ENCODE measurements around the gene P2RY13.

Gene P2RY13

DNA sequence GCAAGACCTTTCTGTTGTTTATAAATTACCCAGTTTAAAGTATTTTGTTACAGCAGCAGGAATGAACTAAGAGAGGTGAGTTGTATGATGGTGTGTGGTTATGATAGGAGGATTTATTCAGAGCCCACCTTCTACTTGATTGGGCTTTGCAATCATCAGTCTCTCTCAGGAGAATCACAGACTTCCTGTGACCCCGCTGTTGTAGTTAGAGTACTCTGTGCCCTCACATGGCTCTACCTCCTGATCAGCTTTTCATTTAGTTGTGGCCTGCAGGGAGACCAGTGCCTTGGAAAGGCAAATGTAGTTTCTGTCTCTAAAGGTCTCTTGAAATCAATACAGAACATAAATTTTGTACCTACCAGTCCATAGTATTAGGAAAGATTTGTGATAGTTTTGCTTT is 43.4 kb downstream of the P2RY13 start:
- Mint-ChIP-seq H3K4me3 (no peak overlapping the region), H3K9me3 (no peaks in the 10 kb centered on the region), H3K27me3 (no peaks in the 10 kb centered on the region), H3K4me1 (peaks cover 5% of the 10 kb centered on the region), H3K27ac (no peak overlapping the region), H3K36me3 (no peaks in the 10 kb centered on the region)

DNA sequence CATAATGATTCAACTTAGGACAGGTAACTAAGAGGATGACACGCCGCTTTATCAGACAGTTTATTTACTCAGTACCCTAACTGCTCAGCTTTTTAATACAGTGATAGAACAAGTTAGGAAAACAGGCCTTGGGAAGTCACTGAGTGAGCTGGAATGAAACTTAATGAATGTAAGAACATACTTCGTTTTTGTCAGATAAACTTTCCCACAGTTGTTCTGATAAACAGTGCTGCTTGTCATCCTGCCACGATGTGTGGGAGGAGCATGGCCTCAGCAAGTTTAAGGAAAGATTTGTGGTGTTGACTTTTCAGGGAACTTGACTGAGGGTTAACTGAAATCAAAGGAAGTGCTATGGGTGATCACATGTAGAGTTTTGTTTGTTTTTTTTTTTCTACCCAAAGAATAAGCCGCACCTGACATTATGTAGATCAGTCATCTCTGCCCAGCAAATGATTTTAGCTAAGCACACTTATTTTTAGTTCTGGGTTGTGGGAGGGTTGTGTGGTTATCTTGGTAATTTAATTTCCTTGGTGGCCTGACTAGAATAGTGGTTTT is 45.4 kb downstream of the P2RY13 start:
- Mint-ChIP-seq H3K9me3 (no peaks in the 10 kb centered on the region), H3K36me3 (no peaks in the 10 kb centered on the region), H3K4me3 (no peak overlapping the region), H3K27me3 (no peaks in the 10 kb centered on the region), H3K4me1 (peaks cover 5% of the 10 kb centered on the region), H3K27ac (no peak overlapping the region)

DNA sequence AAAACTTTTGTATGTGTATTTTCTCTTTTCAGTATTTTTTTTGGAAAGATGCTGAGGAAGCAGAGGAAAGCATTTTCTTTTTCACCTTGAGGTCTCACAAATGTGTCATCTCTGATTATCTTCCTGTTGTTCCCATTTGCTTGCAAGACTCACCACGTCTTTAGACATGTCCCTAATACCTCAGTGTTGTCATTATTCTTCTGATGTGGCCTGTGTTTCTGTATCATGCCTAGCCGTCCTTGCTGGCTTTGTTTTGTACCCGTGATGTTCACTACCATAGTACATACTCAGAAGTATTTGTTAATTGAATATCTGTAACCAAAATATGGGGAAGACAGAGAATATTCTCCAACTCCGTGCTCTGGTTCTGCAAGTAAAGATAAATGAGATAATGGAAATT is 46.0 kb downstream of the P2RY13 start:
- no peak overlapping the region for H3K4me3 Mint-ChIP-seq
- no peaks in the 10 kb centered on the region for H3K36me3 Mint-ChIP-seq
- no peaks in the 10 kb centered on the region for H3K27me3 Mint-ChIP-seq
- no peak overlapping the region for H3K27ac Mint-ChIP-seq
- peaks cover 10% of the 10 kb centered on the region for H3K4me1 Mint-ChIP-seq
- H3K9me3 Mint-ChIP-seq = no peaks in the 10 kb centered on the region

DNA sequence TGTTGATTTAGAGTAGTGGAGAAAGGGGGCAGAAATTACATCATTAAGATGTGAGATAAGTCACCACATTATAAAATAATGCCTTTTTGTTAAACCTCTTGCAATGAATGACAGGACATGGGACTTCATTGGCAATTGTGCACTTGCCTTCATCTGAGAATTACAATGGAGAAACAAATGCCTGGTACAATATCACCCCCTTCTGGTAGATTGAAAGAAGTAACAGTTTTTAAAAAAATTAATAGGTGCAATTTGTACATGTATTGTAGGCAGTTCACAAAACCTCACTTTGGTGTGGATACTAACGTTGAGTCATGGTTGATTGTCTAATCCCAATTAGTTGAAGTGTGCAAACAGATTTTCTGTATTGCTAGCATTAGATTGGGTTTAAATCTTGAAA is 46.4 kb downstream of the P2RY13 start:
- Mint-ChIP-seq H3K4me1 (peaks cover 15% of the 10 kb centered on the region), H3K36me3 (no peaks in the 10 kb centered on the region), H3K27me3 (no peaks in the 10 kb centered on the region), H3K9me3 (no peaks in the 10 kb centered on the region), H3K27ac (no peak overlapping the region), H3K4me3 (no peak overlapping the region)

DNA sequence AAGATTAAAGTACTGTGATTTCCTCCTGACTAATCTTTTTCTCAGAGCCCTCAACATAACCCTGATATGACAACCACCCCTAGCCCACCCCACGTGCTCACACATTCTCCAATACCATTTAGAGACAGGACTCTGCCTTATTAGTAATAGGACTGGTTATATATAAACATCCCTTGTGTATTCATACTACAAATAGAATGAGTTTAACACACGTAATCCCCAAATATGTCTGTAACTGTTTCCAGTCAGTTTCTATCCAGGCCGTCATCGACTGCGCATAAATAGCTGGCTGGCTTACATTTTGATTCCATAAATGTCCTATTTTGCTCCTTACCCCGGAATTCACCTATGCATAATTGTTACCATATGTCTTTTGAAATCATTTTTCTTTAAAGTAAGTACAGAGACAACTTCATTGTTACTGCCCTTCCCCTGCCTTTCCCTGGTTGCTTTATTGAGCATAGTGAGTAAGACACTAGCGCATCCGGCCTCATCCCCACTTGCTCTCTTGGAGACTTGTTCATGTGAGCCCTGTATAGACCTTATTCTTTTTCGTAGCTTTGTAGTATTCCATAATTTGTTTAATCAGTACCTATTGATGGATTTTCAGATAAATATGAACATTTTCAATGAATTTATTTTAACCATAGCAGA is 47.6 kb downstream of the P2RY13 start:
- H3K9me3 Mint-ChIP-seq = no peaks in the 10 kb centered on the region
- no peaks in the 10 kb centered on the region for H3K36me3 Mint-ChIP-seq
- no peak overlapping the region for H3K27ac Mint-ChIP-seq
- H3K27me3 Mint-ChIP-seq = no peaks in the 10 kb centered on the region
- H3K4me3 Mint-ChIP-seq = no peak overlapping the region
- H3K4me1 Mint-ChIP-seq = peaks cover 19% of the 10 kb centered on the region

DNA sequence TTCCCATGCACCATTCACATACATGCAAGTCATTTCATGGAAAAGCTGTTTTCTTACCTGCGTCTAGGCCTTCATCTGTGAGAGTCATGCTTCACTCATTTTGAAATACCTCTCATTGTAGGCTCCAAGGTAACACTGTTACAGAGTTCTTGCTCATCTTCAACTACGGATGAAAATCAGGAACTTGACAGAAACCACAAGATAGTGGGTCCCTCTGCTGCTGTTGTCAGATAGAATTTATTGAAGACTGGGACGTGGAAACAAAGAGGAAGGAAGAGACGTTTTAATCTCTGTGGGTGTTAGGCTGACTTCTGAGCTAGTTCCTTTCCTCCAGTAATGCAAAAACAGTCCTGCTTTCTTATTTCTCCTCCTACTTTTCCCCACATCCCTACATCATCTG is 51.1 kb downstream of the P2RY13 start, which contains the start of gene P2RY14:
P2RY14 (minus strand) TSS at position 313 of the 400 bp plus-strand sequence. CDS start 64,226 bp downstream, outside the sequence.
- Mint-ChIP-seq H3K27me3 (no peaks in the 10 kb centered on the region), H3K36me3 (no peaks in the 10 kb centered on the region), H3K27ac (no peak within 1 kb of the TSS), H3K4me3 (no peak within 1 kb of the TSS), H3K9me3 (no peaks in the 10 kb centered on the region), H3K4me1 (peaks cover 32% of the 10 kb centered on the region)

DNA sequence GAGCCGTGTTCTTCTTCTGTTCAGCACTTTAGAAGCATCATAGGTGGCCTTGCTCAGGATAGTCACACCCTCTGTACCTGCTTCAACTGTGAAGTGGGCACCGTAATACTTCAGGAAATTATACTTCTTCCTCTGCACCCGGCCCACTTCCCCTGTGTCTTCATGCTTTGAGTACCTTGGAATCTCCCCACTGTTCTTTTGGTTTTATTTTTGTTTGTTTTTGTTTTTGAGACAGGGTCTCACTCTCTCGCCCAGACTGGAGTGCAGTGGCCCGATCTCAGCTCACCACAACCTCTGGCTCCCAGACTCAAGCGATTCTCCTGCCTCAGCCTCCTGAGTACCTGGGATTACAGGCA is 52.7 kb downstream of the P2RY13 start:
- no peaks in the 10 kb centered on the region for H3K36me3 Mint-ChIP-seq
- H3K9me3 Mint-ChIP-seq = no peaks in the 10 kb centered on the region
- H3K27me3 Mint-ChIP-seq = no peaks in the 10 kb centered on the region
- peaks cover 30% of the 10 kb centered on the region for H3K4me1 Mint-ChIP-seq
- no peak overlapping the region for H3K27ac Mint-ChIP-seq
- no peak overlapping the region for H3K4me3 Mint-ChIP-seq
